Breast epithelium (tissue), 3 donors: ENCODE measurements around the gene CTIF.

ENCODE experiments used
- CTCF ChIP-seq, 3 donors: fragments of 450-650 bp; IDR thresholded peaks; one replicate each; pipeline ENCODE4 v1.5.1; 2016 to 2017; ENCODE audit warnings: antibody characterized with exemption in 3 of 3, mild to moderate bottlenecking in 3 of 3, moderate library complexity in 3 of 3
- POLR2AphosphoS5 ChIP-seq, 3 donors: sonication (generic); formaldehyde crosslinking; IDR thresholded peaks; one replicate each; pipeline ENCODE4 v1.6.1; 2017; ENCODE audit warnings: antibody characterized with exemption in 3 of 3

GRCh38 chr18:48874701-48875162 lies 335.9 kb downstream of the CTIF start:
- no peak for TF ChIP-seq CTCF (IDR thresholded peaks at IDR 0.05)
- no peak for TF ChIP-seq POLR2AphosphoS5 (IDR thresholded peaks at IDR 0.05)
